GM12878 (cell line): ENCODE results near the gene SYN1. TPM values are rescaled to one million over a fixed set of nuclear protein-coding genes. Genes with fewer than 3 reads are reported as not detected.

ENCODE experiments used
- ATAC-seq: fragments of 200-7000 bp; cut with Tn5 transposase; 3 replicates; pipeline ENCODE4 v1.9.1; 2020; ENCODE audit warnings: mild to moderate bottlenecking, moderate library complexity
- BruUV-seq: library from RNA; stranded (reverse); fragments of 400-500 nt; replicated peaks from 2 replicates; lab custom pipeline; 2021; lab: Mats Ljungman, UMichigan
- CTCF ChIA-PET: fragments of 300-600 bp; sonication (Branson Sonifier 250); formaldehyde crosslinking; extraction: SDS; loops from one replicate; lab custom pipeline; 2021; ENCODE audit warnings: inconsistent platforms; lab: Yijun Ruan, JAX
- POLR2A ChIA-PET: fragments of 350-600 bp; formaldehyde crosslinking; extraction: SDS; loops from one replicate; lab custom pipeline; 2021; ENCODE audit warnings: inconsistent platforms; lab: Charles Lee
- RAD21 ChIA-PET: fragments of 300-600 bp; sonication (Branson Sonifier 250); formaldehyde crosslinking; loops from one replicate; lab custom pipeline; 2023; ENCODE audit warnings: antibody characterized with exemption; ENCODE audit not compliant: unreplicated experiment; lab: Charles Lee
- SMC1A ChIA-PET: fragments of 300-600 bp; sonication (Branson Sonifier 250); formaldehyde crosslinking; loops from one replicate; lab custom pipeline; 2023; ENCODE audit not compliant: unreplicated experiment, uncharacterized antibody; lab: Charles Lee
- DNase-seq: peaks from one replicate; pipeline ENCODE4 v3.0.0-alpha.2; 2011; ENCODE audit warnings: low read depth, low spot score
- FAIRE-seq: peaks from 3 replicates; lab custom pipeline; 2011; peaks lifted over from hg19 to GRCh38; lab: Jason Lieb, UNC
- H2AFZ ChIP-seq: 2 replicates; pipeline ENCODE4 v1.6.0; 2011; ENCODE audit warnings: low read depth, low read length, control low read depth; ENCODE audit not compliant: control insufficient read depth
- H3K27ac ChIP-seq: 2 replicates; pipeline ENCODE4 v1.5.1; 2011; ENCODE audit warnings: control low read depth; ENCODE audit not compliant: control insufficient read depth, insufficient read depth
- H3K27me3 ChIP-seq, 2 experiments: replicated peaks in 1 of 2; 2 replicates each; pipeline versions ENCODE4 v1.6.0 to v1.6.1; 2011; ENCODE audit warnings: low read length in 1 of 2; ENCODE audit not compliant: control insufficient read depth in 2 of 2, insufficient read depth in 2 of 2
- H3K36me3 ChIP-seq, 2 experiments: 2 replicates each; pipeline ENCODE4 v1.5.1; 2011; ENCODE audit warnings: low read length in 1 of 2; ENCODE audit not compliant: control insufficient read depth in 2 of 2, insufficient read depth in 2 of 2
- H3K4me1 ChIP-seq: 2 replicates; pipeline ENCODE4 v1.6.1; 2011; ENCODE audit warnings: mild to moderate bottlenecking, low read length, moderate library complexity, mixed read lengths; ENCODE audit not compliant: control insufficient read depth, insufficient read depth
- H3K4me2 ChIP-seq: 2 replicates; pipeline ENCODE4 v1.6.0; 2011; ENCODE audit warnings: control low read depth; ENCODE audit not compliant: control insufficient read depth, insufficient read depth
- H3K4me3 ChIP-seq: fragments of 200-600 bp; sonication (generic); 2 replicates; pipeline ENCODE4 v1.5.1; 2016
- H3K79me2 ChIP-seq: 2 replicates; pipeline ENCODE4 v1.6.0; 2011; ENCODE audit warnings: low read length; ENCODE audit not compliant: control insufficient read depth, insufficient read depth
- H3K9ac ChIP-seq: 2 replicates; pipeline ENCODE4 v1.8.0; 2011; ENCODE audit warnings: low read length, control low read depth, mixed read lengths; ENCODE audit not compliant: control insufficient read depth, insufficient read depth
- H3K9me3 ChIP-seq: replicated peaks from 3 replicates; pipeline ENCODE4 v1.5.1; 2011; ENCODE audit warnings: mild to moderate bottlenecking, low read length; ENCODE audit not compliant: control insufficient read depth, insufficient read depth
- H4K20me1 ChIP-seq: 2 replicates; pipeline ENCODE4 v1.6.0; 2011; ENCODE audit not compliant: control insufficient read depth, insufficient read depth
- CBX5 ChIP-seq: sonication (generic); IDR thresholded peaks from 2 replicates; pipeline ENCODE4 v1.6.1; 2016; ENCODE audit warnings: low read depth, moderate library complexity, mild to moderate bottlenecking, inconsistent platforms
- CREM ChIP-seq: IDR thresholded peaks from 2 replicates; pipeline ENCODE4 v1.6.1; 2014; ENCODE audit warnings: antibody characterized with exemption, low read depth
- EZH2 ChIP-seq: IDR thresholded peaks from 2 replicates; pipeline ENCODE4 v1.6.1; 2012; ENCODE audit warnings: low read depth, mild to moderate bottlenecking, control low read depth, inconsistent platforms, low read length, borderline replicate concordance; ENCODE audit not compliant: control insufficient read depth
- FOS ChIP-seq: IDR thresholded peaks from 3 replicates; pipeline ENCODE4 v1.6.1; 2011; ENCODE audit warnings: borderline replicate concordance; ENCODE audit not compliant: insufficient read length; ENCODE audit errors: extremely low read depth
- IKZF2 ChIP-seq, 2 experiments: fragments of 450-650 bp; IDR thresholded peaks; 2 replicates each; pipeline ENCODE4 v1.6.1; 2017; ENCODE audit warnings: mild to moderate bottlenecking in 2 of 2, moderate library complexity in 2 of 2
- NFIC ChIP-seq: IDR thresholded peaks from 2 replicates; pipeline ENCODE4 v1.6.1; 2012; ENCODE audit warnings: low read depth, mild to moderate bottlenecking, inconsistent platforms, low read length, moderate library complexity
- NR2F1 ChIP-seq: fragments of 450-650 bp; conservative IDR thresholded peaks from 2 replicates; pipeline ENCODE4 v1.6.1; 2017; ENCODE audit warnings: mild to moderate bottlenecking
- RFX5 ChIP-seq: IDR thresholded peaks from 2 replicates; pipeline ENCODE4 v1.6.1; 2011; ENCODE audit warnings: low read depth, low read length, improper control_type of control experiment
- RUNX3 ChIP-seq: IDR thresholded peaks from 2 replicates; pipeline ENCODE4 v1.6.1; 2012; ENCODE audit warnings: low read length, inconsistent platforms
- SIX5 ChIP-seq: IDR thresholded peaks from 2 replicates; pipeline ENCODE4 v1.6.1; 2011; ENCODE audit warnings: mild to moderate bottlenecking, low read depth, low read length, moderate library complexity; ENCODE audit not compliant: severe bottlenecking
- STAT3 ChIP-seq: IDR thresholded peaks from 2 replicates; pipeline ENCODE4 v1.6.1; 2011; ENCODE audit warnings: low read depth, low read length, improper control_type of control experiment
- SUPT20H ChIP-seq: IDR thresholded peaks from 2 replicates; pipeline ENCODE4 v1.6.1; 2011; ENCODE audit warnings: low read depth, mild to moderate bottlenecking, low read length, moderate library complexity, borderline replicate concordance; ENCODE audit not compliant: control insufficient read depth
- WRNIP1 ChIP-seq: IDR thresholded peaks from 2 replicates; pipeline ENCODE4 v1.6.1; 2011; ENCODE audit warnings: low read depth, low read length, improper control_type of control experiment, borderline replicate concordance
- YY1 ChIP-seq: IDR thresholded peaks from 2 replicates; pipeline ENCODE4 v1.6.1; 2011; ENCODE audit warnings: low read depth, mild to moderate bottlenecking, low read length
- WGBS: methylation state at CpG from one replicate; pipeline ENCODE4 v1.1.6; 2016; ENCODE audit warnings: low lambda C conversion rate; ENCODE audit not compliant: insufficient replicate concordance, insufficient coverage; ENCODE audit errors: missing lambda C conversion rate; 5-methylcytosine and 5-hydroxymethylcytosine counted together
- in situ Hi-C: fragments of 300-500 bp; cut with MboI; formaldehyde crosslinking; loops from 9 replicates; pipeline ENCODE4 v1.14.3; 2018; ENCODE audit warnings: mixed read lengths
- intact Hi-C: fragments of 100-400 bp; cut with micrococcal nuclease; formaldehyde crosslinking; loops from one replicate; pipeline ENCODE4 v1.14.2; 2022; ENCODE audit not compliant: unreplicated experiment
- polyA plus RNA-seq, 11 experiments: library from polyadenylated mRNA; depleted of rRNA in 4 of 11; unstranded in 6 of 11; stranded (reverse) in 5 of 11; fragments of >200 nt; fragmentation: Nextera tagmentation in 4 of 11; fragmentation: Illumina TruSeq in 1 of 11; extraction: Ambion mirVana in 4 of 11; extraction: Trizol in 1 of 11; gene quantifications; 1 replicate in 1 of 11; 2 replicates in 10 of 11; pipeline versions ENCODE4 v1.2.1 to v1.2.3, GENCODE V29; 2011 to 2016; ENCODE audit warnings: inconsistent platforms in 2 of 11, missing spikeins in 2 of 11, low read depth in 1 of 11
- total RNA-seq, 4 experiments: library from RNA; depleted of rRNA in 3 of 4; stranded (reverse); fragments of >200 nt in 3 of 4; fragmentation: Illumina TruSeq in 1 of 4; extraction: Trizol in 1 of 4; gene quantifications; 2 replicates each; pipeline versions ENCODE4 v1.2.1 to v1.2.3, GENCODE V29; 2013 to 2021
- TF ChIP-seq, protein P1 (sequence below): IDR thresholded peaks from 2 replicates; pipeline ENCODE4 v1.6.1; 2011; ENCODE audit warnings: low read depth, low read length, improper control_type of control experiment, borderline replicate concordance

Gene SYN1
- total and polyA plus RNA-seq, 10 of the 15 experiments (the other 5 are each of a cell fraction or from before 2014, with no cell fraction given), result 0.09 to 0.57 (median 0.16) TPM; not detected in 3

DNA sequence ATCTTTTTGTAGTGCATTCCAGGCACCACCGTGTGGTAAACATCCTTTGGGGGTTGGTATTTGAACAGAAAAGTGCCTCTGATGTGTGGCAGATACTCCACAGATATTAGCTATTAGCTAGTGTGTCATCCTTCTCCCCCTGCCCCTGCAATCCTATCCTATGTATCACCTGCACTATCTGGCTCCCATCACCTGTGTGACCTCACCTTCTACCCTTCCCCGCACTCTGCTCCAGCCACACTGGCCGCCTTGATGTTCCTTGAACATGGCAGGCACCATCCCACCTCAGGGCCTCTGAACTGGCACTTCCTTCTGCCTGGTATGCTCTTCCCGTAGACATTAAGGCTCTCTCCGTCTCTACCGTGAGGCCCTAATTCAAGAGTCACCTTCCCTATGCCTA is 27.0 kb upstream of the SYN1 start:
- ChIA-PET CTCF (interaction anchor here (0.9 to 1.2 kb wide), 2 partner anchors 16 to 149 kb away, joined by 3 to 4 read pairs; no protein-coding TSS in a partner anchor), RAD21 (interaction anchor here (2.3 kb wide), 1 partner anchor 13 kb away, joined by 5 read pairs; no protein-coding TSS in a partner anchor)
- Histone ChIP-seq H3K36me3 (no peaks in the 10 kb centered on the region), H3K4me3 (no peak overlapping the region)
- in situ Hi-C loops, result loop anchor here (10.0 kb wide), 2 partner anchors 82 to 432 kb away; partner anchors contain the start of genes ARAF and CDK16
- no peak for TF ChIP-seq RUNX3
- TF ChIP-seq NR2F1, result no peak
- TF ChIP-seq, all 136 proteins: peak for 0
- ChIA-PET SMC1A (interaction anchor here (1.6 kb wide), 1 partner anchor 9 kb away, joined by 7 read pairs; no protein-coding TSS in a partner anchor), POLR2A (no interaction called here)
- DNase-seq (no peak), ATAC-seq (no peak), FAIRE-seq (no peak)
- Histone ChIP-seq H3K9ac (no peak overlapping the region), H3K4me1 (peaks cover 2% of the 10 kb centered on the region; the same call in 1 of the 2 replicates), H3K9me3 (no peaks in the 10 kb centered on the region; the same call in 2 of the 3 replicates), H3K79me2 (peaks cover 30% of the 10 kb centered on the region), H3K27me3 (no peaks in the 10 kb centered on the region), H3K4me2 (no peak overlapping the region), H2AFZ (no peak overlapping the region), H4K20me1 (no peaks in the 10 kb centered on the region), H3K27ac (no peak overlapping the region)
- intact Hi-C loops, result no loop called here
- no TSS peak for BruUV-seq
- WGBS, result 41% methylated on average over 6 of the region's 6 CpGs

DNA sequence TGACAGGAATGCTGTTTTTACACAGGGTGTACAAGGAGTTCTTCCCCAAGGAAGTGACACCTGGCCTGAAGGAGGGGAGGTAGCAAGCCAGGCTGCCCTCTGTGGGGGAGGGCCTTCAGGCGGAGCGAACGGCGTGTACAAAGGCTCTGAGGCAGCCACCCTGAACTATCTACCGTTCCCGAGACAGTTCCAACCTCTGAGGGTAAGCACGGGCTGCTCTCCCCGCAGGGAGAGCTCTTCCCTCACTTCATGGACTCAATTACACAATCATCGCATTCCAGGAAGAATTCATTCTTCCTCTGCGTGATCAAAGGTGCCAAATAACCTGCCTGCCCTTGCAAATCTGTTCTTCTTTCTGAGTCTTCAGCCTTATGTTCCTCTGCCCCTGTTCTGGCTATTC is 25.9 kb upstream of the SYN1 start:
- WGBS, result 63% methylated on average over 10 of the region's 10 CpGs
- Histone ChIP-seq H3K4me3 (no peak overlapping the region), H3K79me2 (peaks cover 30% of the 10 kb centered on the region), H3K4me2 (peak overlapping the region; percentile 27; the same call in 1 of the 2 replicates), H3K4me1 (no peaks in the 10 kb centered on the region; the same call in 1 of the 2 replicates), H3K27me3 (no peaks in the 10 kb centered on the region), H3K36me3 (peaks cover 0 to 4% of the 10 kb centered on the region in 2 experiments; a peak in 2 of 4 replicates), H2AFZ (no peak overlapping the region), H3K27ac (no peak overlapping the region), H3K9ac (no peak overlapping the region), H3K9me3 (peaks cover 2% of the 10 kb centered on the region; the same call in 2 of the 3 replicates), H4K20me1 (no peaks in the 10 kb centered on the region)
- intact Hi-C loops, result loop anchor here (2.0 kb wide), 2 partner anchors 83 to 455 kb away; no protein-coding TSS in a partner anchor
- in situ Hi-C loops, result loop anchor here (10.0 kb wide), 2 partner anchors 81 to 431 kb away; partner anchors contain the start of genes ARAF and CDK16
- no peak for DNase-seq
- no peak for ATAC-seq
- SMC1A ChIA-PET, result no interaction called here
- POLR2A ChIA-PET, result no interaction called here
- CTCF ChIA-PET, result interaction anchor here (1.0 to 2.8 kb wide), 3 partner anchors 84 to 149 kb away, joined by 3 to 13 read pairs (median 3); no protein-coding TSS in a partner anchor
- RAD21 ChIA-PET, result interaction anchor here (0.6 kb wide), 1 partner anchor 32 kb away, joined by 6 read pairs; no protein-coding TSS in a partner anchor
- no peak for FAIRE-seq
- no TSS peak for BruUV-seq
- no peak for TF ChIP-seq RFX5
- no peak for TF ChIP-seq NFIC
- TF ChIP-seq CBX5, result no peak
- no peak for TF ChIP-seq IKZF2 (IDR thresholded peaks at IDR 0.05)
- no peak for TF ChIP-seq FOS
- TF ChIP-seq YY1, result no peak
- no peak for TF ChIP-seq CREM
- TF ChIP-seq STAT3, result no peak
- TF ChIP-seq EZH2, result no peak
- TF ChIP-seq SUPT20H, result no peak
- TF ChIP-seq, protein P1, sequence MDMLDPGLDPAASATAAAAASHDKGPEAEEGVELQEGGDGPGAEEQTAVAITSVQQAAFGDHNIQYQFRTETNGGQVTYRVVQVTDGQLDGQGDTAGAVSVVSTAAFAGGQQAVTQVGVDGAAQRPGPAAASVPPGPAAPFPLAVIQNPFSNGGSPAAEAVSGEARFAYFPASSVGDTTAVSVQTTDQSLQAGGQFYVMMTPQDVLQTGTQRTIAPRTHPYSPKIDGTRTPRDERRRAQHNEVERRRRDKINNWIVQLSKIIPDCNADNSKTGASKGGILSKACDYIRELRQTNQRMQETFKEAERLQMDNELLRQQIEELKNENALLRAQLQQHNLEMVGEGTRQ, result no peak
- TF ChIP-seq WRNIP1, result no peak
- TF ChIP-seq SIX5, result no peak
